Measurements from ENCODE around the gene SLC9A3.

SLC9A3 gene

DNA sequence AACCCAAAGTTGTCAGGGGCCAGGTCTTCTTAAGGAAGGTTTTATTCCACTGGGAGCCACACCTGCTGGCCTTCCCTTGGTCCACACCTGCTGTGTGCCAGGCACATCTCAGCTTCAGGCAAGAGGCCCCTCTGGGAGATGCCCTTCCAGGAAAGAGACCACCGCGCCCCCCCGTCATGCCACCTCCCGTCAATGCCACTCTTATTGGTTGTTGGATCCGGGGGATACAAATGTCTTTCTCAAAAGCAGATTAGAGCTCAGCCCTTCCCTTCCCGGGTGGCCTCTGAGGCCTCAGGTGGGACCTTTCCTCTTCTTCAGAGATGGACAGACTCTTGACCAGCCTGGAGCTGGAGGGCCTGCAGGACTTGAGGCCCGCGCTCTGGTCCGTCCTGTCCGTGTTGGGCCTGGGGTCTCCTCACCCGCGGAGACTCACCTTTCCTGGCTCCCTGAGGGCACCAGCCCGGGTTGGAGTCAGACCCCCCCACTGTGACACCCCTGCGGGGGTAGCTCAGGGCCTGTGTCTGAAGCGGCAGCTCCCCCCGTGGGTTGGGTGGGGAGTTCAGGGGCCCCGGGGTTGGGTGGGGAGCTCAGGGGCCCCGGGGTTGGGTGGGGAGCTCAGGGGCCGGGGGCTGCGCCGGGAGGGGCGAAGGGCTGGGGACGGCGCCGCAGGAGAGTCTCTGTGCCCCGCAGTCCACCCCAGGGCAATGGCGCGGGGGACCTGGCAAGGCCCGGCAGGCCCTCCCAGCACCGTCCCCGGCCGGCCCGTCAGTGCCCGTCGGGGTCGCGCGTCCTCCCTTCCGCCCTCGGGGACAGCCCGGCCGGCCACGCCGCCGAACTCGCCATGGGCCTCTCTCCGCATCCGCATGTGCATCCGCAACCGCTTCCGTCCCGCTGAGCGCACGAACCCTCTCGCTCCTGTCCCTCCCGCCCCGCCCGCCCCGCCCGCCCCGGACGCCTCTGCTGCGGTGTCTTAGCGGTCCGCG, 3.7 kb upstream of the SLC9A3 start:
- Histone ChIP-seq H2AK5ac (ENCODE audit: low read length) (no peak overlapping the region), H4K8ac (ENCODE audit: low read depth, low read length) (no peak overlapping the region), H4K5ac (ENCODE audit: low read length) (no peak overlapping the region), H2BK15ac (replicated peaks; ENCODE audit: low read depth) (no peak overlapping the region), H2BK5ac (ENCODE audit: low read length) (no peak overlapping the region), H3K36me3 (ENCODE audit: control insufficient read depth, insufficient read depth, low read length) (no peaks in the 10 kb centered on the region), H3K18ac (ENCODE audit: low read length) (no peak overlapping the region), H3K79me2 (ENCODE audit: control insufficient read depth, insufficient read depth, low read length) (no peaks in the 10 kb centered on the region), H3K27ac (ENCODE audit: low read depth, low read length) (no peak overlapping the region), H3K4me2 (ENCODE audit: low read length) (no peak overlapping the region), H3K56ac (ENCODE audit: low read length) (no peak overlapping the region), H3K79me1 (ENCODE audit: low read length) (no peaks in the 10 kb centered on the region), H3K4me3 (ENCODE audit: low read length) (no peak overlapping the region), H3K9ac (ENCODE audit: low read length) (no peak overlapping the region), H3K27me3 (ENCODE audit: insufficient read depth, low read length, poor library complexity) (peaks cover 52% of the 10 kb centered on the region), H2BK120ac (ENCODE audit: low read depth, low read length) (no peak overlapping the region), H3K23ac (ENCODE audit: low read length) (no peak overlapping the region), H3K4ac (ENCODE audit: low read depth, low read length) (no peak overlapping the region), H3K4me1 (ENCODE audit: control insufficient read depth, low read depth, low read length) (no peaks in the 10 kb centered on the region)
- WGBS (ENCODE audit: extremely low coverage, insufficient coverage, low lambda C conversion rate): no CpG with 5 or more reads among the region's 66 CpGs
- no peak for DNase-seq

GRCh38 chr5:526456-527088, 2.3 kb upstream of the SLC9A3 start:
- Histone ChIP-seq H3K4me1 (ENCODE audit: control insufficient read depth, low read depth, low read length) (no peaks in the 10 kb centered on the region), H3K4me2 (ENCODE audit: low read length) (no peak overlapping the region), H3K79me2 (ENCODE audit: control insufficient read depth, insufficient read depth, low read length) (no peaks in the 10 kb centered on the region), H3K56ac (ENCODE audit: low read length) (no peak overlapping the region), H3K4ac (ENCODE audit: low read depth, low read length) (no peak overlapping the region), H2BK120ac (ENCODE audit: low read depth, low read length) (no peak overlapping the region), H3K9ac (ENCODE audit: low read length) (no peak overlapping the region), H3K27me3 (ENCODE audit: insufficient read depth, low read length, poor library complexity) (peaks cover 57% of the 10 kb centered on the region), H4K5ac (ENCODE audit: low read length) (no peak overlapping the region), H3K18ac (ENCODE audit: low read length) (no peak overlapping the region), H3K36me3 (ENCODE audit: control insufficient read depth, insufficient read depth, low read length) (no peaks in the 10 kb centered on the region), H3K79me1 (ENCODE audit: low read length) (no peaks in the 10 kb centered on the region), H2BK15ac (replicated peaks; ENCODE audit: low read depth) (no peak overlapping the region), H3K27ac (ENCODE audit: low read depth, low read length) (no peak overlapping the region), H3K23ac (ENCODE audit: low read length) (no peak overlapping the region), H3K4me3 (ENCODE audit: low read length) (no peak overlapping the region), H4K8ac (ENCODE audit: low read depth, low read length) (no peak overlapping the region), H2AK5ac (ENCODE audit: low read length) (no peak overlapping the region), H2BK5ac (ENCODE audit: low read length) (no peak overlapping the region)
- DNase-seq: no peak
- WGBS (ENCODE audit: extremely low coverage, insufficient coverage, low lambda C conversion rate): no CpG with 5 or more reads among the region's 14 CpGs

DNA sequence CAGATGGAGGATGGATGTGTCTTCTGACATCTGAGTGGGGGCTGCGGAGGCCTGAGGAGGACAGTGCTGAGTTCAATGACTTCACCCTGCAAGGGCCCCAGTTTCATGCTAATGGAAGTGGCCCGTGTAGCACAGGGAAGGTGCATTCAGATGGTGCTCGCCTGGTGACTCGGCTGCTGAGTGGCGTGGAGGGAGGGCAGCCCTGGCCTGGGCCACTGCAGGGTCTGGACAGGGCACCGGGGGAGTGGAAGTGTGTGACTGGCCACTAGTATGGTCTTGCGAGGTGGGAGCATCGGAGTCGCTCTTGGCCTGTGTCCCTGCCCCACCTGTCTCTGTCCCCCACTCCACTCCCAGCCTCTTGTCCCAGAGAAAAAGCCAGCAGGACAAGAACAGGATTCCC, 1.7 kb upstream of the SLC9A3 start:
- DNase-seq: no peak
- Histone ChIP-seq H3K4me1 (ENCODE audit: control insufficient read depth, low read depth, low read length) (no peaks in the 10 kb centered on the region), H2BK5ac (ENCODE audit: low read length) (no peak overlapping the region), H3K9ac (ENCODE audit: low read length) (no peak overlapping the region), H2BK120ac (ENCODE audit: low read depth, low read length) (no peak overlapping the region), H3K4me2 (ENCODE audit: low read length) (no peak overlapping the region), H2BK15ac (replicated peaks; ENCODE audit: low read depth) (no peak overlapping the region), H4K8ac (ENCODE audit: low read depth, low read length) (no peak overlapping the region), H3K23ac (ENCODE audit: low read length) (no peak overlapping the region), H3K56ac (ENCODE audit: low read length) (no peak overlapping the region), H3K79me2 (ENCODE audit: control insufficient read depth, insufficient read depth, low read length) (no peaks in the 10 kb centered on the region), H3K4me3 (ENCODE audit: low read length) (no peak overlapping the region), H3K79me1 (ENCODE audit: low read length) (no peaks in the 10 kb centered on the region), H3K18ac (ENCODE audit: low read length) (no peak overlapping the region), H3K4ac (ENCODE audit: low read depth, low read length) (no peak overlapping the region), H3K27ac (ENCODE audit: low read depth, low read length) (no peak overlapping the region), H3K27me3 (ENCODE audit: insufficient read depth, low read length, poor library complexity) (peaks cover 57% of the 10 kb centered on the region), H4K5ac (ENCODE audit: low read length) (no peak overlapping the region), H2AK5ac (ENCODE audit: low read length) (no peak overlapping the region), H3K36me3 (ENCODE audit: control insufficient read depth, insufficient read depth, low read length) (no peaks in the 10 kb centered on the region)
- WGBS (ENCODE audit: extremely low coverage, insufficient coverage, low lambda C conversion rate): no CpG with 5 or more reads among the region's 9 CpGs

- Histone ChIP-seq H3K4ac (ENCODE audit: low read depth, low read length) (no peak overlapping the region), H3K18ac (ENCODE audit: low read length) (no peak overlapping the region), H3K27ac (ENCODE audit: low read depth, low read length) (no peak overlapping the region), H3K4me3 (ENCODE audit: low read length) (no peak overlapping the region), H4K5ac (ENCODE audit: low read length) (no peak overlapping the region), H4K8ac (ENCODE audit: low read depth, low read length) (no peak overlapping the region), H2AK5ac (ENCODE audit: low read length) (no peak overlapping the region), H2BK5ac (ENCODE audit: low read length) (no peak overlapping the region), H2BK120ac (ENCODE audit: low read depth, low read length) (no peak overlapping the region), H3K9ac (ENCODE audit: low read length) (no peak overlapping the region), H3K79me2 (ENCODE audit: control insufficient read depth, insufficient read depth, low read length) (no peaks in the 10 kb centered on the region), H3K79me1 (ENCODE audit: low read length) (no peaks in the 10 kb centered on the region), H3K56ac (ENCODE audit: low read length) (no peak overlapping the region), H3K36me3 (ENCODE audit: control insufficient read depth, insufficient read depth, low read length) (no peaks in the 10 kb centered on the region), H3K23ac (ENCODE audit: low read length) (no peak overlapping the region), H3K4me1 (ENCODE audit: control insufficient read depth, low read depth, low read length) (no peaks in the 10 kb centered on the region), H3K27me3 (ENCODE audit: insufficient read depth, low read length, poor library complexity) (peaks cover 57% of the 10 kb centered on the region), H3K4me2 (ENCODE audit: low read length) (no peak overlapping the region), H2BK15ac (replicated peaks; ENCODE audit: low read depth) (no peak overlapping the region)
- no peak for DNase-seq
- no CpG with 5 or more reads among the region's 24 CpGs for WGBS (ENCODE audit: extremely low coverage, insufficient coverage, low lambda C conversion rate)
Measured at GRCh38 chr5:524973-525761, 918 bp upstream of the SLC9A3 start.

DNA sequence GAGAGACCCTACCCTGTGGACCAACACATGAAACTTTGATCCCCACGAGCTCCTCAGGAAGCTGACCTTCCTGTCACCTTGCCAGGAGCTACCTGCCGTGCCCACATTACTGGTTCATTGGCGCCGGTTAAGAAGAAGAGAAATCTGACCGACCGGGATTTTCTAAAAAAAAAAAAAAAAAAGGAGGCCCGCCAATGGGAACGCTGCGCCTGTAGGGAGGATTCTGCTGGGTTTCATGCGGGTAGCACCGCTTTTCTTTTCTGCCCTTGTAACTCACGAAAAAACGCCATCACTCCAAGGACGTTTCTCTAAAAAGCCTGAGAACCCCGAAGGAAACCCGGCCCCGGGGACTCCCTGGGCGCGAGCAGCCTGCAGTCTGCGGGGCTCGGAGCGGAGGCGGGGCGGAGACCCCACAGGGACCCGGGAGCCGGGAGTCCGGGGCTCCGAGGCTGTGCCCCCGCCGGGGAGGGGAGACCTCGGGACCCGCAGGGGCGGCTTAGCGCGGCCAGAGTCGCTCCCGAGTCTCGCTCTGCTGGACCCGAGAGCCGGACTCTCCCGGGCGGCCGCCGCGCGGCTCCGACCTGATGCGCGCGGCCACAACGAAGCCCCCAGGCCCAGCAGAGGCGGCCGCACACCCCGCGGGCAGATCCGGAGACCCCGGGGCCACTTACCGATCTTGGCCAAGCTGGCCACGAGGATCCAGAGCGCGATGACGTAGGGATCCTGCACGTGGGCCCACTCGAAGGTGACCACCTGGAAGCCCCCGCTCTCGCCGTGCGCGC, 617 bp downstream of the SLC9A3 start:
- peak; percentile 24 for DNase-seq

More for the DNA sequence above, 617 bp downstream of the SLC9A3 start:
- peaks cover 48% of the 10 kb centered on the region for H3K27me3 ChIP-seq (ENCODE audit: insufficient read depth, low read length, poor library complexity)
- no CpG with 5 or more reads among the region's 69 CpGs for WGBS (ENCODE audit: extremely low coverage, insufficient coverage, low lambda C conversion rate)
- no peak overlapping the region for H3K4me2 ChIP-seq (ENCODE audit: low read length)
- no peak overlapping the region for H2AK5ac ChIP-seq (ENCODE audit: low read length)
- no peak overlapping the region for H3K9ac ChIP-seq (ENCODE audit: low read length)
- H3K56ac ChIP-seq (ENCODE audit: low read length): no peak overlapping the region
- H4K5ac ChIP-seq (ENCODE audit: low read length): no peak overlapping the region
- no peaks in the 10 kb centered on the region for H3K79me1 ChIP-seq (ENCODE audit: low read length)
- no peaks in the 10 kb centered on the region for H3K4me1 ChIP-seq (ENCODE audit: control insufficient read depth, low read depth, low read length)
- no peak overlapping the region for H3K4me3 ChIP-seq (ENCODE audit: low read length)
- no peaks in the 10 kb centered on the region for H3K36me3 ChIP-seq (ENCODE audit: control insufficient read depth, insufficient read depth, low read length)
- H3K4ac ChIP-seq (ENCODE audit: low read depth, low read length): no peak overlapping the region
- no peaks in the 10 kb centered on the region for H3K79me2 ChIP-seq (ENCODE audit: control insufficient read depth, insufficient read depth, low read length)
- H3K18ac ChIP-seq (ENCODE audit: low read length): no peak overlapping the region
- H2BK120ac ChIP-seq (ENCODE audit: low read depth, low read length): no peak overlapping the region
- H4K8ac ChIP-seq (ENCODE audit: low read depth, low read length): no peak overlapping the region
- H3K23ac ChIP-seq (ENCODE audit: low read length): no peak overlapping the region
- H2BK15ac ChIP-seq (replicated peaks; ENCODE audit: low read depth): no peak overlapping the region
- no peak overlapping the region for H3K27ac ChIP-seq (ENCODE audit: low read depth, low read length)
- H2BK5ac ChIP-seq (ENCODE audit: low read length): no peak overlapping the region
